HepG2 (cell line): Measurements from ENCODE around the gene SFI1. TPM values are rescaled to one million over a fixed set of nuclear protein-coding genes. Genes with fewer than 3 reads are reported as not detected.

ENCODE experiments used
- DPF2 ChIP-seq: sonication (generic); formaldehyde crosslinking; IDR thresholded peaks from 2 replicates; pipeline ENCODE4 v1.4.0; 2020; ENCODE audit warnings: mild to moderate bottlenecking, low read depth, missing genetic modification reagents, borderline replicate concordance
- EZH2 ChIP-seq: conservative IDR thresholded peaks from 2 replicates; pipeline ENCODE4 v1.6.1; 2012; ENCODE audit warnings: mild to moderate bottlenecking, low read depth, low read length, moderate library complexity
- KLF13 ChIP-seq: sonication (generic); formaldehyde crosslinking; IDR thresholded peaks from 2 replicates; pipeline ENCODE4 v1.4.0; 2020; ENCODE audit warnings: mild to moderate bottlenecking, missing genetic modification reagents
- KLF16 ChIP-seq, 2 experiments: sonication (generic) in 1 of 2; formaldehyde crosslinking in 1 of 2; IDR thresholded peaks; 2 replicates each; pipeline versions ENCODE4 v1.6.1 to v1.8.0; 2016 to 2023; ENCODE audit warnings: missing genetic modification reagents in 2 of 2, missing compliant biosample characterization in 1 of 2
- REL ChIP-seq: sonication (generic); formaldehyde crosslinking; conservative IDR thresholded peaks from 2 replicates; pipeline ENCODE4 v1.8.0; 2022; ENCODE audit warnings: mild to moderate bottlenecking, missing genetic modification reagents, moderate library complexity
- RNF219 ChIP-seq: sonication (generic); formaldehyde crosslinking; IDR thresholded peaks from 2 replicates; pipeline ENCODE4 v1.5.0; 2020; ENCODE audit warnings: mild to moderate bottlenecking, missing genetic modification reagents
- TFDP1 ChIP-seq: IDR thresholded peaks from 2 replicates; pipeline ENCODE4 v1.6.1; 2016; ENCODE audit warnings: missing compliant biosample characterization, missing genetic modification reagents, borderline replicate concordance
- THRA ChIP-seq: sonication (generic); formaldehyde crosslinking; IDR thresholded peaks from 2 replicates; pipeline ENCODE4 v1.4.0; 2020; ENCODE audit warnings: missing genetic modification reagents, borderline replicate concordance
- ZC3H4 ChIP-seq: sonication (generic); formaldehyde crosslinking; IDR thresholded peaks from 2 replicates; pipeline ENCODE4 v1.4.0; 2020; ENCODE audit warnings: missing genetic modification reagents, borderline replicate concordance
- ZNF609 ChIP-seq: sonication (generic); formaldehyde crosslinking; IDR thresholded peaks from 2 replicates; pipeline ENCODE4 v1.4.0; 2020; ENCODE audit warnings: mild to moderate bottlenecking, missing genetic modification reagents, borderline replicate concordance
- ZNF883 ChIP-seq: sonication (generic); formaldehyde crosslinking; IDR thresholded peaks from 2 replicates; pipeline ENCODE4 v1.5.1; 2020; ENCODE audit warnings: mild to moderate bottlenecking, missing genetic modification reagents; ENCODE audit errors: not compliant biosample characterization
- ZSCAN22 ChIP-seq: sonication (generic); formaldehyde crosslinking; IDR thresholded peaks from 2 replicates; pipeline ENCODE4 v1.4.0; 2020; ENCODE audit warnings: mild to moderate bottlenecking, missing genetic modification reagents
- polyA plus RNA-seq, 8 experiments: library from polyadenylated mRNA; depleted of rRNA in 3 of 8; stranded (reverse) in 7 of 8; unstranded in 1 of 8; fragments of >200 nt; fragmentation: Illumina TruSeq in 4 of 8; extraction: Trizol in 4 of 8; gene quantifications; 2 replicates each; pipeline versions ENCODE4 v1.2.1 to v1.2.3, GENCODE V29; 2011 to 2016; ENCODE audit warnings: low read depth in 4 of 8, missing spikeins in 1 of 8, mixed read lengths in 1 of 8; ENCODE audit not compliant: insufficient read depth in 1 of 8
- total RNA-seq, 5 experiments: library from RNA; depleted of rRNA; stranded (reverse); fragments of >200 nt; fragmentation: Illumina TruSeq; extraction: Trizol; gene quantifications; 2 replicates each; pipeline ENCODE4 v1.2.3, GENCODE V29; 2016; ENCODE audit warnings: low read depth in 1 of 5

Gene SFI1
- total and polyA plus RNA-seq, 2 of the 13 experiments (the other 11 are each of a cell fraction or from before 2014, with no cell fraction given) = 20.5 to 40.1 TPM

GRCh38 chr22:31630331-31631329, 134.3 kb downstream of the SFI1 start (continued):
- no peak for TF ChIP-seq THRA
- TF ChIP-seq REL = no peak
- TF ChIP-seq DPF2 (CRISPR knock-in tag) = no peak
- TF ChIP-seq KLF13 (CRISPR knock-in tag) = 0 out of 2 replicates have a peak, but pooled peaks have one; percentile 13
- TF ChIP-seq ZC3H4 (CRISPR knock-in tag) = no peak
- TF ChIP-seq EZH2 = no peak
- peak; percentile 33; the same call in 1 of the 2 replicates for TF ChIP-seq TFDP1 (CRISPR knock-in tag)
- TF ChIP-seq ZNF883 (CRISPR knock-in tag) = no peak
- no peak for TF ChIP-seq RNF219
- no peak; a peak in 1 of 4 replicates for TF ChIP-seq KLF16 (CRISPR knock-in tag; IDR thresholded peaks at IDR 0.05)
- no peak for TF ChIP-seq ZSCAN22 (CRISPR knock-in tag)
- TF ChIP-seq ZNF609 (CRISPR knock-in tag) = no peak
